GM10248 (cell line): Measurements from ENCODE around the gene NDE1.

Experiments used
- CTCF ChIA-PET: fragments of 300-600 bp; sonication (Branson Sonifier 250); formaldehyde crosslinking; extraction: SDS; loops from one replicate; lab custom pipeline; 2021; ENCODE audit warnings: antibody characterized with exemption; lab: Yijun Ruan, JAX
- POLR2A ChIA-PET: fragments of 350-650 bp; sonication (Branson Sonifier 250); formaldehyde crosslinking; extraction: SDS; loops from one replicate; lab custom pipeline; 2020; ENCODE audit warnings: antibody characterized with exemption; lab: Yijun Ruan, JAX
- DNase-seq: peaks from one replicate; pipeline ENCODE4 v3.0.0; 2012; ENCODE audit errors: extremely low spot score
- TF ChIP-seq, protein P1 (sequence below): IDR thresholded peaks from 2 replicates; pipeline ENCODE4 v1.5.1; 2012; ENCODE audit warnings: mild to moderate bottlenecking, low read depth; ENCODE audit errors: extremely low read depth, missing control alignments, control extremely low read depth

The NDE1 gene

GRCh38 chr16:15620611-15621195, 29.3 kb upstream of the NDE1 start:
- CTCF ChIA-PET, result interaction anchor here (1.7 kb wide), 1 partner anchor 22 kb away, joined by 5 read pairs; the partner anchor contains the start of gene MARF1

GRCh38 chr16:15621456-15621855, 28.6 kb upstream of the NDE1 start:
- ChIA-PET POLR2A (no interaction called here), CTCF (interaction anchor here (1.7 kb wide), 1 partner anchor 21 kb away, joined by 5 read pairs; the partner anchor contains the start of gene MARF1)
- TF ChIP-seq, protein P1, sequence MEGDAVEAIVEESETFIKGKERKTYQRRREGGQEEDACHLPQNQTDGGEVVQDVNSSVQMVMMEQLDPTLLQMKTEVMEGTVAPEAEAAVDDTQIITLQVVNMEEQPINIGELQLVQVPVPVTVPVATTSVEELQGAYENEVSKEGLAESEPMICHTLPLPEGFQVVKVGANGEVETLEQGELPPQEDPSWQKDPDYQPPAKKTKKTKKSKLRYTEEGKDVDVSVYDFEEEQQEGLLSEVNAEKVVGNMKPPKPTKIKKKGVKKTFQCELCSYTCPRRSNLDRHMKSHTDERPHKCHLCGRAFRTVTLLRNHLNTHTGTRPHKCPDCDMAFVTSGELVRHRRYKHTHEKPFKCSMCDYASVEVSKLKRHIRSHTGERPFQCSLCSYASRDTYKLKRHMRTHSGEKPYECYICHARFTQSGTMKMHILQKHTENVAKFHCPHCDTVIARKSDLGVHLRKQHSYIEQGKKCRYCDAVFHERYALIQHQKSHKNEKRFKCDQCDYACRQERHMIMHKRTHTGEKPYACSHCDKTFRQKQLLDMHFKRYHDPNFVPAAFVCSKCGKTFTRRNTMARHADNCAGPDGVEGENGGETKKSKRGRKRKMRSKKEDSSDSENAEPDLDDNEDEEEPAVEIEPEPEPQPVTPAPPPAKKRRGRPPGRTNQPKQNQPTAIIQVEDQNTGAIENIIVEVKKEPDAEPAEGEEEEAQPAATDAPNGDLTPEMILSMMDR, result no peak
- DNase-seq, result no peak

More at GRCh38 chr16:15620611-15621195, 29.3 kb upstream of the NDE1 start:
- TF ChIP-seq, protein P1, result no peak
- DNase-seq, result no peak
- POLR2A ChIA-PET, result no interaction called here

GRCh38 chr16:15621889-15622288, 28.2 kb upstream of the NDE1 start:
- CTCF ChIA-PET, result interaction anchor here (1.7 kb wide), 1 partner anchor 21 kb away, joined by 5 read pairs; the partner anchor contains the start of gene MARF1
- TF ChIP-seq, protein P1, result no peak
- DNase-seq, result no peak
- POLR2A ChIA-PET, result no interaction called here

DNA sequence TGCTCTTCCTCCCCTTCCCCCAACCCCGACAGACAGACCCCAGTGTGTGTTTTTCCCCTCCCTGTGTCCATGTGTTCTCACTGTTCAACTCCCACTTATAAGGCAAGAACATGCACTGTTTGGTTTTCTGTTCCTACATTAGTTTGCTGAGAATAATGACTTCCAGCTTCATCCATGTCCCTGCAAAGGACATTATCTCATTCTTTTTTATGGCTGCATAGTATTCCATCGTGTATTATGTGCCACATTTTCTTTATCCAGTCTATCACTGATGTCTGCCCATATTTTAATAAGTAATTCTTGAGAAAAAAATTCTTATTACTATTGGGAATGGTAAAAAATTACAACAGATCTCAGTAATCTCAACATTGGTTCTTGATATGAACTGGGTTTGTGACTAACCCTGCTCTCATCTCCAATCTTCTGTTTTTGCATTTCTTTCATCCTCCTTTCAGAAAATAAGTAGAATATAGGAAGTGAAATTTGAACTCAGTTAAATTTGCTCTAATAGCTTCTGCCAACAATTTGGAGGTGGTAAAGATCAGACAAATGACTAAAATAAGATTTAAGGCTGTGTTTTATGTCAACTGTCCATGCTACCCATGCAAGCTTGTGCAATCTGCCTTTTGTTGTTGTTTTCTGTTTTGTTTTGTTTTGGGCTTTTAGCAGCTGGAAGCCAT, 18.2 kb upstream of the NDE1 start:
- POLR2A ChIA-PET, result no interaction called here
- DNase-seq, result no peak
- TF ChIP-seq, protein P1, result no peak
- CTCF ChIA-PET, result interaction anchor here (0.9 kb wide), 1 partner anchor 11 kb away, joined by 4 read pairs; the partner anchor contains the start of gene MARF1

DNA sequence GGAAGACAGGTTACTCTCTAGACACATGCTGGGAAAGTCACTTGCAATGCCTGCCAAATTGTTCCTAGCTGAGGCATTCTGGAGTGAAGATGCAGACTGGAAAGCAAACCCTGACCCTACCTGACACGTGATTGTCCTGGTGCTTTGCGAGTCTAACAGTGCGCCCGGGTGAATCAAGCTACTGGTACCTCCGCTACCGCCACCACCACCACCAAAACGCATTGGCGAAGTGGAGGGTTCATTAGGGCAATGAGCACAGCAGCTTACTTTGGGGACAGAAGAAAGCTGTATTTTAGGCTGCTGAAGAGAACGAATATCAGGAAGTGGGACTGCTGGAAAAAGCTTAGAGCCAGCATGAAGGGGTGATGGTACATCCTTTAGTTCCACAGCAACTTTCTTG, 14.1 kb upstream of the NDE1 start:
- TF ChIP-seq, protein P1, result no peak
- POLR2A ChIA-PET, result no interaction called here
- no peak for DNase-seq
- CTCF ChIA-PET, result interaction anchor here (1.3 kb wide), 1 partner anchor 9 kb away, joined by 5 read pairs; no protein-coding TSS in a partner anchor

GRCh38 chr16:15636392-15636873, 13.6 kb upstream of the NDE1 start:
- ChIA-PET CTCF (no interaction called here), POLR2A (no interaction called here)
- TF ChIP-seq, protein P1, result no peak
- DNase-seq, result peak; percentile 50
